Peyer's patch (tissue), 4 donors: ENCODE results near the gene SLC5A9.

Experiments
- POLR2A ChIP-seq, 2 donors: fragments of 450-650 bp; IDR thresholded peaks; one replicate each; pipeline ENCODE4 v1.5.1; 2017; ENCODE audit warnings: antibody characterized with exemption in 2 of 2, mild to moderate bottlenecking in 2 of 2, moderate library complexity in 2 of 2
- TF ChIP-seq, protein P1 (sequence below), 6 experiments: fragments of 450-650 bp in 4 of 6; fragments of 200-600 bp in 2 of 6; sonication (generic) in 1 of 6; IDR thresholded peaks; one replicate each; pipeline ENCODE4 v1.5.1; 2017 to 2019; ENCODE audit warnings: antibody characterized with exemption in 6 of 6, mild to moderate bottlenecking in 3 of 6, moderate library complexity in 1 of 6

DNA sequence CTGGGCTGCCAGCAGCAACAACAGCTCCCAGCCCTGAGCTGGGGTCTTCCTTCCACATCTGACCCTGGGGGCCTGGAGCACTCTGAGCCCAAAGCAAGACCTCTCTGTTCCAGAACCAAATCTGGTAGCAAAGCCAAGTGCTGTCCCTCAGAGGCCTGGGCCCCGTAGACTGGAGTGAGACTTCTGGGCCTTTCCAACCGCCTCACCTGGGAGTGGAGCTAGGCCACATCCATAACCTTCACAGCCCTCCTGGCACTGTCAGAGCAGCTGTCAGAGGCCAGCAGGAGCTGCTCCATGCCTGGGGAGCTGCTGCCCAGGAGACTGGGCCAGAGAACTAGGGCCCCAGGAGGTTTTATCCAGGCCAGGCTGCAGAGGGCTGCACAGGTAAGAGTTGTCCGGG is 15.4 kb upstream of the SLC5A9 start:
- TF ChIP-seq, protein P1, sequence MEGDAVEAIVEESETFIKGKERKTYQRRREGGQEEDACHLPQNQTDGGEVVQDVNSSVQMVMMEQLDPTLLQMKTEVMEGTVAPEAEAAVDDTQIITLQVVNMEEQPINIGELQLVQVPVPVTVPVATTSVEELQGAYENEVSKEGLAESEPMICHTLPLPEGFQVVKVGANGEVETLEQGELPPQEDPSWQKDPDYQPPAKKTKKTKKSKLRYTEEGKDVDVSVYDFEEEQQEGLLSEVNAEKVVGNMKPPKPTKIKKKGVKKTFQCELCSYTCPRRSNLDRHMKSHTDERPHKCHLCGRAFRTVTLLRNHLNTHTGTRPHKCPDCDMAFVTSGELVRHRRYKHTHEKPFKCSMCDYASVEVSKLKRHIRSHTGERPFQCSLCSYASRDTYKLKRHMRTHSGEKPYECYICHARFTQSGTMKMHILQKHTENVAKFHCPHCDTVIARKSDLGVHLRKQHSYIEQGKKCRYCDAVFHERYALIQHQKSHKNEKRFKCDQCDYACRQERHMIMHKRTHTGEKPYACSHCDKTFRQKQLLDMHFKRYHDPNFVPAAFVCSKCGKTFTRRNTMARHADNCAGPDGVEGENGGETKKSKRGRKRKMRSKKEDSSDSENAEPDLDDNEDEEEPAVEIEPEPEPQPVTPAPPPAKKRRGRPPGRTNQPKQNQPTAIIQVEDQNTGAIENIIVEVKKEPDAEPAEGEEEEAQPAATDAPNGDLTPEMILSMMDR (IDR thresholded peaks at IDR 0.05): no peak
- TF ChIP-seq POLR2A (IDR thresholded peaks at IDR 0.05): no peak
